ENCODE measurements around the gene SEMA6B.
"Not testable (repeated sequence)": the region's sequence is repeated elsewhere in the genome, so short reads cannot be mapped to it uniquely, and the experiment has no call there.

SEMA6B gene

GRCh38 chr19:4570402-4570801, 10.9 kb upstream of the SEMA6B start:
- DNase-seq: no peak

- no peak for DNase-seq
Observed at GRCh38 chr19:4568886-4569285, 9.4 kb upstream of the SEMA6B start.

DNA sequence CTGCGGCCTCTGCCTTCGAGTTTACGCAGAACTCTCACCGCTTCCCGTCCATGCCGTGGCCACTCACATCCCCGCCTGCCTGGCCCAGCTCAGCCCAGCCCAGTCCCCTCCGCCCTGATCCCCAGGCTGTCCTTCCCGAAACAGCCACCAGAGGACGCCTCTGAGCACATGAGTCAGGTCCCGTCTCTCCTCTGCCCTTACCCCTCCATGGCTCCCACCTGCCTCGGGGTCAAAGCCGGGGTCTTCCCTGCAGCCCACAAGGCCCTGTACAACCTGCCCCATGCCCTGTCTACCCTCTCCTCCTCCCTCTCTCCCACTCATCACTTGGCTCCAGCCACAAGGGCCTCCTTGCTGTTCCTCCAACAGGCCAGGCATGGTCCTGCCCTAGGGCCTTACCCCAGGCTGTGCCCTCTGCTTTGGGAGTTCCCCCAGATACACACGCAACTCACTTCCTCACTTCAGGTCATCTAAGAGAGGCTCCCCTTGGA, 8.1 kb upstream of the SEMA6B start:
- peak in 1 of 2 experiments; percentile 24 for DNase-seq

DNA sequence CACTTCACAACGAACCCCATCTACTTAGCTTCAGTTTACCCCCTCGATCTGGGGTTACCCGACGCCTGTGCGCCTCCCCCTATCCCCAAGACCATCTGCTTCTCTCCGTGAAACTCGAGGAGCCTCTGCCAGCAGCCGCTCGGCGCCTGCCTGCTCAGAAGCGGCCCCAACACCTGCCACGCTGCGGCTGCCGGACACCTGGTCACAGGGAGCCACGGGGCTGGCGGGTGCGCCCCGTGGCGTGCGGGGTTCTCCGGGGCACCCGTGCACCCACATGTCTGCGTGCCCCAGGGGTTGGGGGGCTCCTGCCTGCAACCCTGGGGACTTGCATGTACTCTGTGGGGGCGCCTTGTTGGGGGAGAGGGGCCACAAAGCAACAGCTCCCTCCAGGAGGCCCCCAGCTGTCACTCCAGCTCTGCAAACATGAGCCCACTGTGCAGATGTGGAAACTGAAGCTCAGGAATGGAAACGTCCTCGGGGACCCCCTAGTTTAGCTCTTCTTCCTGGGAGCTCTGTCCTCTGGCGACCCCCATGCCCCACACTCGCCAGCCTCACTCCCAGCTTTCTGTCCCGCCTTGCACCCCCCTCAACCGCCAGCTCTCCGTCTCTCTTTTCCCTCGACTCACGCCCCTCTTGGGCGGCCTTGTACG, 7.0 kb upstream of the SEMA6B start:
- peak in 1 of 2 experiments; percentile 40 for DNase-seq

DNA sequence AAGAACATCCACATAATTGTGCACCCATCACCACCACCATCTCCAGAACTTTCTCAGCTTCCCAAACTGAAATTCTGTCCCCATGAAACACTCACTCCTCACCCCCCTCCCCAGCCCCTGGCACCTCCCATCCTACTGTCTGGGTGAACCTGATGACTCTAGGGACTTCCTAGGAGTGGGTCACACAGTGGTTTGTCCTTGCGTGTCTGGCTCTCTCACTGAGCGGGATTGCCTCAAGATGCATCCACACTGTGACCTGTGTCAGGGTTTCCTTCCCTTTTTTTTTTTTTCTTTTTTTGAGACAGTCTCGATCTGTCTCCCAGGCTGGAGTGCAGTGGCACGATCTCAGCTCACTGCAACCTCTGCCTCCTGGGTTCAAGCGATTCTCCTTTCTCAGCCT, 4.1 kb upstream of the SEMA6B start:
- not testable (repeated sequence) for DNase-seq

DNA sequence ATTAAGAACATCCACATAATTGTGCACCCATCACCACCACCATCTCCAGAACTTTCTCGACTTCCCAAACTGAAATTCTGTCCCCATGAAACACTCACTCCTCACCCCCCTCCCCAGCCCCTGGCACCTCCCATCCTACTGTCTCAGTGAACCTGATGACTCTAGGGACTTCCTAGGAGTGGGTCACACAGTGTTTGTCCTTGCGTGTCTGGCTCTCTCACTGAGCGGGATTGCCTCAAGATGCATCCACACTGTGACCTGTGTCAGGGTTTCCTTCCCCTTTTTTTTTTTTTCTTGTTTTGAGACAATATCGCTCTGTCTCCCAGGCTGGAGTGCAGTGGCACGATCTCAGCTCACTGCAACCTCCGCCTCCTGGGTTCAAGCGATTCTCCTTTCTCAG, 2.6 kb upstream of the SEMA6B start:
- not testable (repeated sequence) for DNase-seq

DNA sequence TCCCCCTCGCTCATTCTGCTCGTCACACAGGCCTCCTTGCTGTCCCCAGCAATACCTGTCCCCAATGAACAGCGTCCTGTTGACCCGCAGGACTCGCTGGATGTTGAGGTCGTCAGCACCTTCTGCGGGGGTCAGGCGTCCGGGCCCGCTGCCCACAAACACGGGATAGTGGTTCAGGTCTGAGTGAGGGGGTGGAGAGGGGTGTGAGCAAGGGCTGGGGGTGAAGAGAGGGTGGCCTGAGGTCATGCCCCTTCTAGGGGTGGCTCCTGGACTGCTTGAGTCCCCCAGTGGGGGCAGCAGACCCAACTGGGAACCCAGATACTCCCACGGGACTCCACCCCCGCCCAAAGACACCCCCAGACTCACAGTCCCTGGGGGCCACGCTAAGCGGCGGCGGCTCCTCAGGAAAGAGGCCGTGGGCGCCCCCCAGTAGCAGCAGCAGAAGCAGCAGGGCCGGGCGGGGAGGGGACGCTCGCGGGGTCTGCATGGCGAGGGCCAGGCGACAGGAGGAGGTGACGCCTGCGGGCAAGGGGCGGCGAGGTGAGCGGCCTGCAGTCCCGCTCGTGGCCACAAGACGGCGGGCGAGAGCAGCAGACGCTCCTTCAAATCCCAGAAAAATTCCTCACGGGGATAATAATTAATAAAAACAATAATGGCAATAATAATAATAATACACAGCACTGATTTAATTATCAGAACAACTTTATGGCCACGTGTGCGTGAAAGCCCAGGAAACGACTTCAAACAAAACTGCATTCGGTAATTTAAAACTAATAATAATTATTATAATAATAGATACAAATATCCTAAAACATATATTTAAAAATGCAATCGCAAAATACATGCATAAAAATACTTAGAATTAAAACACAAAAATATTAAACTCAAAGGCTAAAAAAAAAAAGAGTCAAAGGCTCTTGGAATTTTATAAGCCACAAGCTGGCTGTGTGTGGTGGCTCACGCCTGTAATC, 1.2 kb downstream of the SEMA6B start:
- DNase-seq: no peak

- DNase-seq: no peak
Observed at GRCh38 chr19:4557144-4557970, 2.1 kb downstream of the SEMA6B start.

GRCh38 chr19:4556597-4557127, 2.8 kb downstream of the SEMA6B start:
- DNase-seq: no peak

DNA sequence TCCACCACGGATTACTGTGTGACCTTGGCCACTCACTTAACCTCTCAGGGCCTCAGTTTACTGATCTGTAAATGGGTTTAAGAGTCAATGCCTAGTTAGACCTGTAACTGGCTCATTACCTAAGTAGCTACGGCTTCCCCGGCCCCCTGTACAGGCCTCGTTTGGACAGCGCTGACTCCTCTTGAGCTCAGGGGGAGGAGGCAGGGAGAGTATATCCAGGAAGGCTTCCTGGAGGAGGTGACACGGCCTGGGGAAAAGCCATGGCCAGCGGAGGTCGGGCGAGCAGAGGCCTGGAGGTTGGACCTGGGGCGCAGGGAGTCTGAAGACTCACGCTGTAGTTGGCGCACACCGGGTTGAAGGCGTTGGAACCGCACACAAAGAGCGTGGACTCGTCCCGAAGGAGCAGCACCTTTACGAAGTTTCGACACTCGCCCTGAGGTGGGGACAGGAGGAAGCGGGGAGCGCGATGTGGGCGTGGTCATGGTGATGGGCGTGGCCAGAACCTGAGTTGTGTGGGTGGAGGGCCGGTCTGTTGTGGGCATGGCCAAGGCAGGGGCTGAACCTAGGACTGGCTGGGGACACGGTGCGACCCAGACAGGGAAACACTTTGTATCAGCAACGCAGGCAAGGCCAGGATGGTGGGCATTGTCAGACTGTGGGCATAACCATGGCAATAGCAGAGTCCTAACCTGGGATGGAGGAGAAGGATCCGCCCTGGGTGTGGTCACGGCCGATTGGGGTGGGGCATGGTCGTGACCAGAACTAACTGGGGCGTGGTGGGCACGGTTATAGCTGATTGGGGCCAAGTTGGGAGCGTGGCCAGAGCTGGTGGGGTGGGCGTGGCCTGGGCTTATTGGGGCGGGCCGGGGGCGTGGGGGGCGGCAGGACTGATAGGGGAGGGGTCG, 3.6 kb downstream of the SEMA6B start:
- no peak for DNase-seq

DNA sequence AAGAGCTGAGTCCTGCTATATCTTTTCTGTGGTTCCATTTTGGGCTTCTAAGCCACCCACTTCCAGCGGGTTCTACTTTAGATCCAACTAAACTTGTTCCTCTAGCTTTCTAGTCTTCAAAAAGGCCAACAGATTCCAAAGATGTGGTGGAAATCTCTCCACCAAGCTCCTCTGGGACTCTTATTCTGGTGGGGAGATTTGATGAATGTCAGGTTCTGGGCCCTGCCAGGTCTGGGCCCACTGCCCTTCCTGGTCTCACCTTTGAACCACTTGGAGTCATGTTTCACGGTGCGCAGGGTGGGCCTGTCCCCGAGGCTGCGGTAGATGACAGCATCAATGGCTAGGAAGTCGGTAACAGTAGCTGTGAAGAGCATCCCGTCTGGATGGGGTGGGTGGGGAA, 4.8 kb downstream of the SEMA6B start:
- no peak for DNase-seq

DNA sequence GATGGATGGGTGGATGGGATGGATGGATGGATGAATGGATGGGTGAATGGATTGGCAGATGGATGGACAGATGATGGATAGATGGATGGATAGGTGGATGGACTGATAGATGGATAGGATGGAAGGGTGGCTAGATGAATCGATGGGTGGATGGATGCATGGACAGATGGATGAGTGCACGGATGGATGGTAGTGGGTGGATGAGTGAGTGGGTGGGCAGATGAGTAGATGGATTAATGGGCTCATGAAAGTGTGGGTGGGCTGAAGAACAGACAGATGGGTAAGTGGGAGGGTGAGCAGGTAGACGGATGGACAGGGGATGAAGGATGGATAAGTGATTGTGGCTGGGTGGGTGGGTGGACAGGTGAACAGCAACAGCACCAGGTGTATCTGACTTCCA, 5.7 kb downstream of the SEMA6B start:
- no peak for DNase-seq

- no peak for DNase-seq
Observed at GRCh38 chr19:4553092-4553695, 6.3 kb downstream of the SEMA6B start.

DNA sequence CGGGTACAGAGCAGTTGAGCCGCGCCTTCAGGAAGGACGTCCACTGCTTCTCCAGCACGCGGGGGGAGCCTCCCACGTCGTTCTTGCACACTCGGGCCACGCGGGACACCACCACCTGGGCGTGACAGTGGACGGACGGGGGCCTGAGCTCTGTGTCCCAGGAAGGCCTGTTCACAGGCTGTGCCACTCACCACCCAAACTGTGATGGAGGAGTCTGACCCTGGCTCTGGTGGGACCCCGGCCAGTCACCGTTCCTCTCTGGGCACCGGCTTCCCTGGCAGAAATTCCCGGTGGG, 7.0 kb downstream of the SEMA6B start:
- no peak for DNase-seq

DNA sequence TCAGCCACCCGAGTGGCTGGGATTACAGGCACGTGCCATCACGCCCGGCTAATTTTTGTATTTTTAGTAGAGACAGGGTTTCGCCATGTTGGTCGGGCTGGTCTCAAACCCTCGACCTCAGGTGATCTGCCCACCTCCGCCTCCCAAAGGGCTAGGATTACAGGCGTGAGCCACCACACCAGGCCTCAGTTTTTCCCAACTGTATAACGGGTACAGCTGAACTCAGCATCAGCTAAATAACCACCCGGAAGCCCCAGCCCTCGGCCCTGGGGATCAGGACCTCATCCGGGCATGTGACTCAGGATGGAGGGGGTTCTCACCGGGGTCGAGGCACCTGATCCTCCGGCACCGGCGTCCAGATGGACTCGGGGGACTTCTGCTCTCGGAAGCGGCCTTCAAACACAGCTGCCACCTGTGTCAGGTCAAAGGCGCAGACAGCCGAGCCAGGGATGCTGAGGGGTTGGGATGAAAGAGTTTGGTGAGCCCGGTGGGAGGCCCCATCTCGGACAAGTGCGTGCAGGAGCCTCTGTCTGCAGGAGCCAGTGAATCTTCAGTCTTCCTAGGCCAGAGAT, 8.9 kb downstream of the SEMA6B start:
- no peak for DNase-seq

- DNase-seq: no peak
Observed at GRCh38 chr19:4550018-4550417, 9.5 kb downstream of the SEMA6B start.

- DNase-seq: no peak
Observed at GRCh38 chr19:4548238-4548584, 11.3 kb downstream of the SEMA6B start.

DNA sequence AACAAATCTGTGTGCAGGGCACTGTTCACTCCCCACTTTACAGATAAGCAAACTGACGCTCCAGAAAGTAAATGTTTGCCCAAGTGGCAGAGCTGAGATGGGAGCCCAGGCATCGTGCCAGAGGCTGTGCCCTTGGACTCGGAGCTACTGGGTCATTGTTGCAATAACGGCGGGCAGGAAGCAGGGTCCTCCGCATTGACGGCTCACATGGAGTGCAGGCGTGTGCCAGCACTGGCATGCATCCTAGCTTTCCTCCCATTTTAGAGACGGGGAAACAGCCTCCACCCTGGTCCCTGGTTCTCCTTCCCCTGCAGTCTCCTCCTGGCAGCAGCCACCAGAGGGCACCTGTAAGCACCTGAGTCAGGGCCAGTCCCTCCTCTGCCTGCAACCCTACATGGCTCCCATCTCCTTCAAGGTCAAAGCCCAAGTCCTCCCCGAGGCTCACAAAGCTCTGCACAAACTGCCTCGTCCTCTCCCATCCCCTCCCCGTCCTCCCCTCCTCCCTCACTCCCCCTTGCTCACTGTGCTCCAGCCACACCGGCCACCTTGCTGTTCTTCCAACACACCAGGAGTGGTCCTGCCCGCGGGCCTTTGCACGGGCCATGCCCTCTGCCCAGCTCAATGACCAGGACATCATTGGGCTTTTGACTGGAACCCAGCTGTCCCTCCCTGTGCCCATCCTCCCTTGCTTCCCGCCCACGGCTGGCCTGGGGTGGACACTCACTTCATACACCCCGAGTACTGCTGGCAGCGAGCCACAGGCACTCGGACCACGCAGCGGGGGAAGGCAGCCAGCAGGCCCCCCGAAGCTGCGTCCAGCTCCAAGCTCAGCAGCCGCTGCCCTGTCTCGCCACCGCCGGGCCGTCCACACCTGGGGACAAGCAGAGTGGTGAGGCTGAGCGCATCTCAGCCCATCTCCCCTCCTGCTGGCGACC, 11.9 kb downstream of the SEMA6B start:
- peak in 1 of 2 experiments; percentile 24 for DNase-seq

GRCh38 chr19:4543842-4544647, 15.4 kb downstream of the SEMA6B start:
- DNase-seq: no peak
